Raji (cell line): Measurements from ENCODE around the gene ZFR2.

Experiments
- POLR2A ChIP-seq: IDR thresholded peaks from 2 replicates; pipeline ENCODE4 v1.6.1; 2011; ENCODE audit warnings: low read depth, low read length, control low read depth; ENCODE audit not compliant: insufficient read depth

ZFR2 gene

DNA sequence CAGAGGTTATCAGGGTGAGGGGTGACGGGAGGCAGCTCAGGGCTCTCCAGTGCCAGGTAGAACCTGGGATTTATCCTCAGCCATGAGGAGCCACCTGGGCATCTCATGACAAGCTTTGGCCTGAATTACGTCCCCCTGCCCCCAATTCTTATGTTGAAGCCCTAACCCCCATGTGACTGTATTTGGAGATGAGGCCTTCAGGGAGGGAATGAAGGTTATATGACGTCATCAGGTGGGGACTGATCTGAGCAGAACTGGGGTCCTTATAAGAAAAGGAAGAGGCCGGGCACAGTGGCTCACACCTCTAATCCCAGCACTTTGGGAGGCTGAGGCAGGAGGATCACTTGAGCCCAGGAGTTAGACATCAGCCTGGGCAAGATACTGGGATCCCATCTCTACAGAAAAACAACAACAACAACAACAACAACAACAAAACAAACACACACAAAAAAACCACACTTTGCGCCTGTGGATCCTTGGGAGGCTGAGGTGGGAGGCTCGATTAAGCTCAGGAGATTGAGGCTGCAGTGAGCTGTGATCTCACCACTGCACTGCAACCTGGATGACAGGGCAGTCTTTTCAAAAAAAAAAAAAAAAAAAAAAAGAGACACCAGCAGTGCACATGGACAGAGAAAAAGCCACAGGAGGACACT, 18.4 kb downstream of the ZFR2 start:
- TF ChIP-seq POLR2A, result no peak

DNA sequence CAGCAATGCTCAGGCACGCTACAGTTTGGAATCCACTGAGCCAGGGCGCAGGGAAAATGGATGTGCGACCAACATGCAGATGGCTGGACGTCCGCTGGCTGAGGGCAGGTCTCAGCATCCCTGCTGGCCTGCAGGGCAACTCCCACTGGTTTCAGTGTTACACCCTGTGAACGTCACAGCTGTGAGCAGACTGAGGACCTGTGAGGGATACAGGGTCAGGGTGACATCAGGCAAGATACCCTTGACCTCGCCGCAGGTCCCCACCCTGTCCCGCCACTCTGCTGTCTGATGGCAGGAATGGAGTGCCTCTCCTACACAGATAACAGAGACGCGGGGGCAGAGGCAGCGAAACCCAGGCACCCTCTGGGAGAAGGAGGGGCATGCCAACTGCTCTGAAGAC, 19.1 kb downstream of the ZFR2 start:
- no peak for TF ChIP-seq POLR2A

DNA sequence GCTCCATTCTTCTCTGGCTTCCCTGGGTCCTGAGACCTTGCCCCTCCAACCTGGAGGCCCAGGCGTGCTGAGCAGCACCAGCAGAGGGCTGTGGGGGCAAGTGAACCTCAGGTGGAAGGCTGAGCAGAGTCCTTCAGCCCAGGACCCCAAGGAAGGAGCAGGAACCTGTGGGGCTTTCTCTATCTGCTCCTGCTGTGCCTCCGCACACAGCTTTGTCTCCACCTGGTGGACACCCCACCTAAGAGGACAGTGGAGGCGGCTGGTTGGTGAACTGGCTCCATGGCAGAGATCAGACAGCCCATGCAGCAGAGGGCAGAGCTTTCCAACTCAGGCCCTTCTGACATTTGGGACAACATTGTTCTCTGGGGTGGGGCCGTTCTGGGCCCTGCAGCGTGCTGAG, 19.7 kb downstream of the ZFR2 start:
- no peak for TF ChIP-seq POLR2A

DNA sequence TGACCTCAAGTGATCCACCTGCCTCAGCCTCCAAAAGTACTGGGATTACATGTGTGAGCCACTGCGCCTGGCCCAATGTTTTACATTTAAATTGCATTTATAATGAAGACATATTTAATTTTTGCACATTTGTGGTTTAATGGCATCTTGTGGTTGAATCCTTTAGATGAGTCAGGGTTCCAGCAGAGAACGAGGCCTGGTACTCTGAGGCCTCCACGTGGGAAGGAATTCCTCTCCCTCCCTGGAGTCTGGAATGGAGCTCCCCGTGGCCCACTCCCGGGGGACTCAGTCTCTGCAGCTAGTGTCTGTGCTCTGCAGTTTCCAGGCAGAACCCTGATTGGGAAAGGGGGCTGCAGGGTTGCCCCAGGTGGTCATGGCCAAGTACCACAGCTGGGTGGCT, 24.2 kb downstream of the ZFR2 start:
- no peak for TF ChIP-seq POLR2A

DNA sequence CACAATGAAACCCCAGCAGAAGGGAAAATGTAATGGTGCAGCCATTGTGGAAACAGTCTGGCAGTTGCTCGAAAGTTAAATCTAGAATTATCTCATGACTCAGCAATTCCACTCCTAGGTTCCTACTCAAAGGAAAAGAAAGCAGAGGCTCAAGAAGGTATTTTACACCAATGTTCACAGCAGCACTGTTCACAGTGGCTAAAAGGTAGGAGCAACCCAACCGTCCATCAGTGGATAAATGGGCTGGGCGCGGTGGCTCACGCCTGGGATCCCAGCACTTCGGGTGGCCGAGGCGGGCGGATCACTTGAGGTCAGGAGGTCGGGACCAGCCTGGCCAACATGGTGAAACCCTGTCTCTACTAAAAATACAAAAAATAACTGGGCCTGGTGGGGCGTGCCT, 25.9 kb downstream of the ZFR2 start:
- TF ChIP-seq POLR2A, result no peak

DNA sequence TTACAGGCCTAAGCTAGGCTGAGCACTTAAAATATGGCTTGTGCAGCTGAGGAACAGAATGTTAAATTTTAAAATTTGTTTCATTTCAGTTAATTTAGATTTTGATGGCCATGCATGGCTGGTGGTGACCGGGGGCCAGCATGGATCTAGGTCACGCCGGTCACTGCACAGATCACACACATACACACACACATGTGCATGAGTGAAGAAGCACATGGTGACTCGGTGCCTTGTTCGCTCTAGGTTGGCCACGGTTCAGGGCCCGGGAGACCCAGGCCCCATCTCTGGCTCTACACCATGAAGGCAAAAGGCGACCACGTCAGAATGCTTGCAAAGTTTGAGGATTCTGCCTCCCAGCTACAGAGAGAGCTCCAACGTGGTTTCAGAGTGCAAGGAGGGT, 28.0 kb downstream of the ZFR2 start:
- TF ChIP-seq POLR2A, result no peak

DNA sequence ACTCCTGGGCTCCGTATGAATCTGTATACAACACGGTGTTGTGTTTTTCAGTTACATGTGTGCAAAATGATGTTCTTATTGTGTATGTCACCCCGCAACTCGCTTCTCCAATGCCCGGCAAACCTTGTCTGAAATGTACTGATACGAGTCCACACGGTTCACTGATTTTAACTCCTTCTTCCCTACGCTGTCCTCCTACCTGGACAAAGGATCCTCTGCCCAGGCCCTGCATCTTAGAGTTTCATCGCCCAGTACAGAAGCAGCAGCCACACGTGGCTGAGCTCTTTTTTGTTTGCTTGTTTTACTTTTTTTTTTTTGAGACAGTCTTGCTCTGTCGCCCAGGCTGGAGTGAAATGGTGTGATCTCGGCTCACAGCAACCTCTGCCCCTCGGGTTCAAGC, 28.9 kb downstream of the ZFR2 start:
- no peak for TF ChIP-seq POLR2A

DNA sequence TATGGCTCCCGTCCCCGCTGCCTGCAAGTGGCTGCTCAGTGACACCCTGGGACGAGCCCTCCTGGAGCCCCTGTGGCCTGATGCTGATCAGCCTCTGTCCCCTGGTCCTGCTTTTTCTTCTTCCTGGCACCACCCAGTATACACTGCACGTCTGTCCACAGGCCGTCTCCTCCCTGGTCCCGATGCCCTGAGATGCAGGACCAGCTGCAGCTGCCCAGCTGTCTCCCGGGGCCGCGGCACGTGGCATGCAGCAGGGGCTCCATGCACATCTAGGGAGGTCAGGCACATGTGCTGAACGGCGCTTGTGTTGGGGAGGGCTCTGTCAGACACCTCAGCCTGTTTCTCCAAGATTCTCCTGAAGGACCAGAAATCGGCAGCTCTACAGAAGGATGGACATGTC, 30.2 kb downstream of the ZFR2 start:
- no peak for TF ChIP-seq POLR2A

DNA sequence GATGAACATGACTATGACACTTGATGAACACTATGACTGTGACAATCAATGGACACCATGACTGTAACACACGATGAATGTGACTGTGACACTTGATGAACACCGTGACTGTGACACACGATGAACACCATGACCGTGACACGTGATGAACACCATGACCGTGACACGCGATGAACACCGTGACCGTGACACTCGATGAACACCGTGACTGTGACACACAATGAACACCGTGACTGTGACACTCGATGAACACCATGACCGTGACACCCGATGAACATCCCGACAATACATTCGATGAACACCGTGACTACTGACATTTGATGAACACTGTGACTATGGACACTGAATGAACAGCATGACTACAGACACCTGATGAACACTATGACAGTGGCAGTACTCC, 30.9 kb downstream of the ZFR2 start:
- no peak for TF ChIP-seq POLR2A

DNA sequence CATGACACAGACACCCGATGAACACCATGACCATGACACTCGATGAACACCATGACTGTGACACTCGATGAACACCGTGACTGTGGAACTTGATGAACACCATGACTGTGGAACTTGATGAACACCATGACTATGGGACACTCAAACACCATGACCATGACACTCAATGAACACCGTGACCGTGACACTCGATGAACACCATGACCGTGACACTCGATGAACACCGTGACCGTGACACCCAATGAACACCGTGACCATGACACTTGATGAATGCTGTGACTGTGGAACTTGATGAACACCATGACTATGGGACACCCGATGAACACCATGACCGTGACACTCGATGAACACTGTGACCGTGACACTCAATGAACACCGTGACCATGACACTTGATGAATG, 31.5 kb downstream of the ZFR2 start:
- TF ChIP-seq POLR2A, result no peak

DNA sequence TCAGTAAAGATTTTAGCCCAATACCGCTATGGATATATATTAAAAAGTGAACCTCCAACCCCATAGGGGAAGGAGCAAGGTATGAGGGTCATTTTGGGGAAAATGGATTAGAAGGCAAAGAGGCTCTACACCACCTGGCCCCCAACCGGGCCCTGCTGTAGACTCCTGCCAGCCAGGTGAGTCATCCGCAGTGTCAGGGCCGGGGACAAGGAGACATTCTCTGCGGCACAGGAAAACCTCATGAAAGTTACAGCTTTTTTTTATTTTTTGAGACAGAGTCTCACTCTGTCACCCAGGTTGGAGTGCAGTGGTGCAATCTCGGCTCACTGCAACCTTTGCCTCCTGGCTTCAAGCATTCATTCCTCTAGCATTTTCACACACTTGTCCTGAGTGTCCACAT, 32.0 kb downstream of the ZFR2 start:
- TF ChIP-seq POLR2A, result no peak

DNA sequence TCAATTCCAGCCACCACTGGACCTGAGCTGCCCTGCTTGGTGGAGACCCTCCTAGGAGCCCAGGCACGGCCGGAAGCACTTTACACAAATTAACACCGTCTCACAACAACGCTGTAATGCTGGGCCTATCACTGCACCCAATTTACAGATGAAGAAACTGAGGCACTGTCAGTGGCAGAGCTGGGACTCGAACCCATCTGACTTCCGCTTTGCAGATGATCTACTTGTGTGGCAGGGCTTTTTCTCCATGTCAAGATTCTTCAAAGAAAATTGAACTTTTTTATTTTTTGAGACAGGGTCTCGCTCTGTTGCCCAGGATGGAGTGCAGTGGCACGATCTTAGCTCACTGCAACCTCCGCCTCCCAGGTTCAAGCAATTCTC, 33.8 kb downstream of the ZFR2 start:
- no peak for TF ChIP-seq POLR2A

DNA sequence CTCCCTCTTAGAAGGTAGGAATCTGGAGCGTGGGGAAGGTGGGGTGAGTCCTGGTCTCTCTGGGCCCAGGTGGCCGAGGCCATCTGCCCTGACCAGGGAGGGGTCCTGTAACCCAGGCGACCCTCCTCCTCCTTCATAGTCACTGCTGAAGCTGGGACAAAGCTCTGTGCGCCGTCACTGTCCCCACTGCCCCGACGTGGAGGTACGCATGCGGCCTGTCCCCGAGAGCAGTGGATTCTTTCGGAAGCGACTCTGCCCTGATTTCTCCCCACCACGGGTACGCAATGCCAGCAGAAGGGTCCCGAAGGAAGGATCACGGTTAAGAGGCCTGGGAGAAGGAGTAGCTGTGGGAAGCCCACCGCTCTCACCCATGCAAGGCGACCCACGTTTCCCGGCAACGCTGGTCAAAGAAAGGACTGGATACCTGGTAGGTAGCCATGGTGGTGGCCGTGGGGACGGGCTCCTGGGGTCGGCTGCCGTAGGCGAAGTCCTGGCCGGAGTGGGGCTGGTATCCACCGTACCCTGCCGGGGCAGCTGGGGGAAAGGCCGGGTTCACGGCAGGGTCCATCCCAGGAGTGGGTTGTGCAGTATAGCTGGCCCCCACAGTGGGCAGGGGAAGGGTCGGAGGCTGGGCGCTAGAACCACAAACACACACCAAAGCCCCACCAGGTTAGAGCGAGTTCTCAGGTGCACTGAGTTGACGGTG, 34.3 kb downstream of the ZFR2 start:
- no peak for TF ChIP-seq POLR2A

DNA sequence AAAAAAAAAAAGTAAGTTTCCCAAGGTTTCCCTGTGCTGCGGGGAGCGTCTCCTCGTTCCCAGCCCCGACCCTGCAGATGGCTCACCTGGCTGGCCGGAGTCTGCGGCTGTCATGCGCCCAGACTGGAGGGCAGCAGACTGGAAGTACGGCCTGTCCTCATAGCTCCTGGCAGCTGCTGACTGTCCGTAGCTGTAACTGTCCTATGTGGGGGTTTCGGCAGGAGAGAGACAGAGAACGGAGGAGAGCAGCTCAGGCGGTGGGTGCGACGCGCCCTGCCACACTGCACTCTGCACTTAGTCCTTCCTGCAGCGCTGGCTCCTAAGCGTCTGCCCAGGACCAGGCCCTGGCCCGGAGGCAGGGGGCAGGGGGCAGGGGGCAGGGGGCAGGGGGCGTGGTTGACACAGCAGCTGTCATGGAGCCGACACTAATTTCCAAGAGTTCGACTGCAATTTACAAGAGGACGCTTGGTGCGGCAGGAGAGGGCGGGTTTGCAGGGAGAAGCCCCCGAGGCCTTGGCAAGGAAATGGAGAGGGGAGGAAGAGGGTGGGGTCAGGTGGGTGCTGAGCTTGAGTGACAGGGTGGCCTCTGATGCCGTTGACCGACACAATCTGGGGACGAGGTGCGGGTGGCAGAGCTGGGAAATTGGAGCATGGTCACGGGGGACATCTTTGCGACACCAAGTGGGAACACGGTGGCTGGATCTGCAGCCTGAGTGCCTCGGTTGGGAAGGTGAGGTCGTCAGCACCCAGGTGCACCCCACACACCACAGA, 35.1 kb downstream of the ZFR2 start:
- no peak for TF ChIP-seq POLR2A

DNA sequence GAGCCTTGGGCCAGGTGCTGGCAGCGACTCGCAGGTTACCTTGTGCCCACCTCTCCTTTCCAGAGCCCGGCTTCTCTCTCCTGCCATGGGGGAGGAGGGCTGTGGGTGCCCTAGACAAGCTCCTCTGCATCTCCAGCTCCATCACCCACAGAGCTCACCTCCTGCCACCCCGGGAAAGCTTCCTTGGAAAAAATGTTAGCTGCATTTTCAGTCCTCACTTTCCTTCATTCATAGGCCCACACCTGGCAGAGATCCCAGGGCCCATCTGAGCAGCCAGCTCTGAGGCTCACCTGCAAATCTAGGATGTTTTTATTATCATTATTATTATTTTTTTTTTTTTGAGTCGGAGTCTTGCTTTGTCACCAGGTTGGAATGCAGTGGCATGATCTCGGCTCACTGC, 36.8 kb downstream of the ZFR2 start:
- no peak for TF ChIP-seq POLR2A

DNA sequence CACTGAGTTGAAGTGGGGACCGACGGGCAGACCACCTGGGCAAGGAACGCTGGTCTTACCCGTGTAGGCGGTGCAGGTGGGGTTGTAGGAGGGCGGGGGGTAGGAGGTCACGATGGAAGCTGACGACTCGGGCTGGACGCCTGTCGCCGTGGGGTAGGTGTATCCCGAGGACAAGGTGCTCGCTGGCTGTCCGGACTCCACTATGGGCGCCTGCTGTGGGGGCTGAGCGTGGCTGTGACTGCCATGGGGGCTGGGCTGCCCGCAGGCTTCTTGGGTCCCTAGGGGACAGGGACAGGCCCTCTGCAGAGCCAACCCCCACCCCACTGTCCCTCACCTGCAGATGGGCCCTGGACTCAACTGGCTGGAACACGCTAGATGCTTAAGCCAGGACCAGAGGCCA, 37.2 kb downstream of the ZFR2 start:
- no peak for TF ChIP-seq POLR2A

DNA sequence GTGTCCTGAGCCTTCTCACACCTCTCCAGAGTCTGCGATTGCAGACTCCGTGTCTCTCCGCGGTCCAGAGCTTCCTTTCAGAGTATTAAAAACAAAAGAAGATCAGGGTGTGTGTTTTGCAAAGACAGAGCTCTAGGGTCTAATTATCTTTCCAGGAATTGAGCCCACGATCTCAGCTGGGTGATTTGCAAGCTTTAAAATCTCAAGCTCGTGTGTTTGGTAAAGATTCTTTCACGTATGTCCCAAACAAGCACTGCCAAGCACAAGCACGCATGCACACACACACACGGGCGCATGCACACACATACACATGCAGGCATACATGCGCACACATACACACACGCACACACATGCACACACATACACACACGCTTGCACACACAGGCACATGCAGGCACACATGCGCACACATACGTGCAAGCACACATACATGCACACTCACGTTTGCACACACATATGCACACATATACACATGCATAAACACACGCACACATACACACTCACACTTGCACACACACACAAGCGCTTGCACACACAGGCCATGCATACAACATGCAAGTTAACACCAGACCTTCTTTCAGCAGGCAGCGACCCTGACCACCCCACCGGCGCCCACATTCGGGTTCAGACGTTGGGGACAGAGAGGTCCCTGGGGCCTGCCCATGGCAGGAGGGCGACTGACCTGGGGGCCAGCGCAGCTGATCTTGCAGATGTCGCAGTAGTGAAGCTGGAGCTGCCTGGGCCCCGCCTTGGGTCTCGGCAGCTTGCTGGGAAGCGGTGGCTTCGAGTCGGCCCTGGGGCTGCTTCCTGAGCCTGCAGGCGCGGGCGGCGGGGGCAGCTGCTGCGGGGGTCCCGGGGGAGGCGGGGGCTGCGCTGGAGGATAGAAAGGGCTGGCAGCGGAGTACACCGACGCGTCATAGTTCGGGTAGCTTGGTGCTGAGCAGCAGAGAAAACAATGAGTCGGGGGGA, 37.9 kb downstream of the ZFR2 start:
- no peak for TF ChIP-seq POLR2A
